PFSK-1 (cell line): ENCODE data around the gene RPN1. TPM values are rescaled to one million over a fixed set of nuclear protein-coding genes. Genes with fewer than 3 reads are reported as not detected.

Experiments
- FOXP2 ChIP-seq: optimal IDR thresholded peaks from 2 replicates; pipeline ENCODE3; 2011; ENCODE audit warnings: borderline replicate concordance, control low read depth, inconsistent platforms; ENCODE audit not compliant: insufficient read depth; ENCODE audit errors: extremely low read length, extremely low read depth
- POLR2AphosphoS5 ChIP-seq: IDR thresholded peaks from 2 replicates; pipeline ENCODE4 v1.6.1; 2012; ENCODE audit warnings: low read depth, mild to moderate bottlenecking, control low read depth, low read length, moderate library complexity
- REST ChIP-seq, 2 experiments: IDR thresholded peaks; 2 replicates each; pipeline versions ENCODE4 v1.6.1 to v1.8.0; 2011 to 2012; ENCODE audit warnings: low read depth in 2 of 2, low read length in 2 of 2, control low read depth in 1 of 2, inconsistent platforms in 1 of 2, mild to moderate bottlenecking in 1 of 2, moderate library complexity in 1 of 2; ENCODE audit not compliant: insufficient read depth in 1 of 2
- SIN3A ChIP-seq: IDR thresholded peaks from 2 replicates; pipeline ENCODE4 v1.6.1; 2012; ENCODE audit warnings: mild to moderate bottlenecking, low read length, moderate library complexity, borderline replicate concordance; ENCODE audit not compliant: insufficient read depth
- TAF1 ChIP-seq: IDR thresholded peaks from 2 replicates; pipeline ENCODE4 v1.6.1; 2012; ENCODE audit warnings: low read length, control low read depth, borderline replicate concordance; ENCODE audit not compliant: insufficient read depth
- polyA plus RNA-seq: library from polyadenylated mRNA; unstranded; fragments of >200 nt; gene quantifications from one replicate; pipeline ENCODE4 v1.2.1, GENCODE V29; 2012; ENCODE audit warnings: low read depth, missing spikeins; ENCODE audit not compliant: insufficient read length

Gene RPN1
- 127 TPM for polyA plus RNA-seq

GRCh38 chr3:128650096-128651050 lies at the start of gene RPN1:
RPN1 (minus strand) TSS chr3:128650818; CDS start chr3:128650800, 18 bp downstream.
- TF ChIP-seq REST (IDR thresholded peaks at IDR 0.05; ENCODE audit: insufficient read depth in 1 of 2, low read depth in 2 of 2, low read length in 2 of 2) (peak in 1 of 2 experiments; percentile 9; a peak in 1 of 4 replicates), TAF1 (0 out of 2 replicates have a peak, but pooled peaks have one; percentile 21), SIN3A (no peak), FOXP2 (peak; percentile 26), POLR2AphosphoS5 (peak; percentile 79)

GRCh38 chr3:128698211-128699047 lies 47.8 kb upstream of the RPN1 start:
- TF ChIP-seq REST (IDR thresholded peaks at IDR 0.05; ENCODE audit: insufficient read depth in 1 of 2, low read depth in 2 of 2, low read length in 2 of 2) (no peak), POLR2AphosphoS5 (no peak), TAF1 (no peak), FOXP2 (no peak), SIN3A (no peak)

GRCh38 chr3:128697341-128697740 lies 46.7 kb upstream of the RPN1 start:
- TF ChIP-seq SIN3A (no peak), POLR2AphosphoS5 (no peak), FOXP2 (no peak), REST (IDR thresholded peaks at IDR 0.05; ENCODE audit: insufficient read depth in 1 of 2, low read depth in 2 of 2, low read length in 2 of 2) (no peak), TAF1 (no peak)

DNA sequence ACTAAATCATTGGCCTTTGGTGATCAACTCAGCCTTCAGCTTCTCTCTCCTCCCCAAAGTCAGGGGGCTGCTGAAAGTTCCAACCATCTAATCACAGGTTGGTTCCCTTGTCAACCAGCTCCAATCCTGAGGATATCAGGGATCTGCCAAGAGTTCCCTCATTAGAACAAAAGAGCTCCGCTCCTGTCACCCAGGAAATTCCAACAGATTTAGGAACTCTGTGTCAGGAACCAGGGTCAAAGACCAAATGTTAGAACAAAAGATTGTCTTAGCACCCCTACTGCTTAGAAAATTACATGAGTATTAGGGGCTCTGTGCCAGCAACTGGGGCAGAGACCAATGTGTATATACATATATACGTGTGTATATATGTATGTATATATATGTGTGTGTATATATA lies 43.1 kb upstream of the RPN1 start:
- no peak for TF ChIP-seq TAF1
- TF ChIP-seq POLR2AphosphoS5: no peak
- TF ChIP-seq SIN3A: no peak
- TF ChIP-seq FOXP2: no peak
- TF ChIP-seq REST (IDR thresholded peaks at IDR 0.05; ENCODE audit: insufficient read depth in 1 of 2, low read depth in 2 of 2, low read length in 2 of 2): no peak
